Omental fat pad (tissue), 4 donors: ENCODE measurements around the gene NEU3. TPM values are rescaled to one million over a fixed set of nuclear protein-coding genes. Genes with fewer than 3 reads are reported as not detected.
"Not testable (repeated sequence)": the region's sequence is repeated elsewhere in the genome, so short reads cannot be mapped to it uniquely, and the experiment has no call there.

Experiments used
- ATAC-seq: fragments of 150-250 bp; one replicate; pipeline ENCODE4 v1.9.1; 2016; ENCODE audit warnings: mild to moderate bottlenecking, moderate library complexity; ENCODE audit not compliant: low FRiP score
- DNase-seq: peaks from one replicate; pipeline ENCODE4 v3.0.0-alpha.2; 2019; ENCODE audit warnings: low spot score
- total RNA-seq, 4 donors: library from RNA; depleted of rRNA; stranded (reverse); fragments of >200 nt; gene quantifications; one replicate each; pipeline ENCODE4 v1.1.0, GENCODE V29; 2016
- TF ChIP-seq, protein P1 (sequence below), 3 donors: fragments of 450-650 bp; IDR thresholded peaks; one replicate each; pipeline ENCODE4 v1.5.1; 2016 to 2017; ENCODE audit warnings: antibody characterized with exemption in 3 of 3, mild to moderate bottlenecking in 3 of 3, moderate library complexity in 2 of 3

The NEU3 gene
- total RNA-seq, 4 donors from 2014 or later = 4.6 to 9.6 (median 6.2) TPM

DNA sequence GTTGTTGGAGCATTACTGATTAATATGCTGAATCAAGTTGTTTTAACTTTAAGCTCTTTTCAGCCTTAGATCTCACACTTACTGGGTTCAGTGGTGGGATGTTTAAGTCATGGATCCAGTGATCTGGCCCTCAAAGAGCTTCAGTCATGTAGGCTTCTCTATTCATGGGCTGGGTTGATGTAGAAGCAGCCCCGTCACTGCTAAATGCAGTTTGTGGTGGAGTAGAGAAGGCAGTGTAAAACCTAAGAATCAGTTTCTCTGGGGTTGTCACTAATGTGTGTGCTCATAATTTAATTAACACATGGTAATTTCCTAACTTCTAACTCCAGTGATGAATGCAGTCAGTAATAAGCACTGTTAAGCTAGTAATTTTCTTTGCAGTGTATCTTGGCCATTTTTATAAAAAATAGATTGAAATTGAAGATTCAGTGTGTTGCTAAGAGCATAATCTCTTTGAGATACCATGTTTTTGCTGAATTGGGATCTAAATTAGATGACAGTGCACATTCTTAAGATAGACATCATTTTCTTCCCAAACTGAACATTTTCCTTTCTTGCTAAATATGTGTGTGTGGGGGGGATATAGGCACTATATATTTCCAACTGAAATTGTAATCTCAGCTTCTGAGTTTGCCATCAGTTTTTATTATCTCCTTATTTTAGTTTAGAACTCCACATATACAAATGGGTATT is 30.6 kb upstream of the NEU3 start:
- TF ChIP-seq, protein P1, sequence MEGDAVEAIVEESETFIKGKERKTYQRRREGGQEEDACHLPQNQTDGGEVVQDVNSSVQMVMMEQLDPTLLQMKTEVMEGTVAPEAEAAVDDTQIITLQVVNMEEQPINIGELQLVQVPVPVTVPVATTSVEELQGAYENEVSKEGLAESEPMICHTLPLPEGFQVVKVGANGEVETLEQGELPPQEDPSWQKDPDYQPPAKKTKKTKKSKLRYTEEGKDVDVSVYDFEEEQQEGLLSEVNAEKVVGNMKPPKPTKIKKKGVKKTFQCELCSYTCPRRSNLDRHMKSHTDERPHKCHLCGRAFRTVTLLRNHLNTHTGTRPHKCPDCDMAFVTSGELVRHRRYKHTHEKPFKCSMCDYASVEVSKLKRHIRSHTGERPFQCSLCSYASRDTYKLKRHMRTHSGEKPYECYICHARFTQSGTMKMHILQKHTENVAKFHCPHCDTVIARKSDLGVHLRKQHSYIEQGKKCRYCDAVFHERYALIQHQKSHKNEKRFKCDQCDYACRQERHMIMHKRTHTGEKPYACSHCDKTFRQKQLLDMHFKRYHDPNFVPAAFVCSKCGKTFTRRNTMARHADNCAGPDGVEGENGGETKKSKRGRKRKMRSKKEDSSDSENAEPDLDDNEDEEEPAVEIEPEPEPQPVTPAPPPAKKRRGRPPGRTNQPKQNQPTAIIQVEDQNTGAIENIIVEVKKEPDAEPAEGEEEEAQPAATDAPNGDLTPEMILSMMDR (IDR thresholded peaks at IDR 0.05) = no peak
- ATAC-seq (no peak), DNase-seq (no peak)

DNA sequence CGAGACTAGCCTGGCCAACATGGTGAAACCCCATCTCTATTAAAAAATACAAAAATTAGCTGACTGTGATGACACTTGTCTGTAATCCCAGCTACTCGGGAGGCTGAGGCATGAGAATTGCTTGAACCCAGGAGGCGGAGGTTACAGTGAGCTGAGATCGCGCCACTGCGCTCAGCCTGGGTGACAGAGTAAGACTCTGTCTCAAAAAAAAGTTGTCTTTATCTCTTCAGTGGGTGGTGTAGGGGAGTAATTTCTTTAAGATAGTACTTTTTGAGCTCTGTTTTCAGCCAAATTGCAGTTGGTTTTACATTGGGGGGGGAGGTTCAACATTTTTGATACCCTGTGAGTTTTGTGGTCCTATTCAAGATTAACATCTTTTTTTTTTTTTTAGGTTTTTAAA is 28.6 kb upstream of the NEU3 start:
- not testable (repeated sequence) for ATAC-seq

GRCh38 chr11:74966651-74967050 is 22.1 kb upstream of the NEU3 start:
- TF ChIP-seq, protein P1 (IDR thresholded peaks at IDR 0.05) = no peak
- DNase-seq = no peak
- ATAC-seq = no peak

More for the DNA sequence above, 28.6 kb upstream of the NEU3 start:
- not testable (repeated sequence) for DNase-seq

DNA sequence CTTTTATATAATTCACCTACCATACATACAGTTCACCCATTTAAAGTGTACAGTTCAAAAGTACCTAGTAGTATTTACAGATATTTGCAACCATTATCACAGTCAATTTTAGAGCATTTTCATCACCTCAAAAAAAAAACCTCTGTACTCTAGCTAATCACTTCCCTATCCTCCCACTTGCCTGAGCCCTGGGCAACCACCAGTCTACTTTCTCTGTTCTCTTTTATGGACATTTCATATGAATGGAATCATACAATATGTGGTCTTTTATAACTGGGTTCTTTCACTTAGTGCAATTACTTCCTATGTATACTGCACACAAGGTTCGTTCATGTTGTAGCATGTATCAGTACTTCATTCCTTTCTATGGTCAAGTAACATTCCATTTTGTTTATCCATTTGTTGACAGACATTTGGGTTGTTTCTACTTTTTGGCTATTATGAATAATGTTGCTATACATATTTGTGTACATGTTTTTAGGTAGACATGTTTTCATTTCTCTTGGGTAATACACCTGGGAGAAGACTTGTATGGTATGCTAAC is 17.8 kb upstream of the NEU3 start:
- TF ChIP-seq, protein P1 (IDR thresholded peaks at IDR 0.05) = no peak
- no peak for DNase-seq
- ATAC-seq = no peak

DNA sequence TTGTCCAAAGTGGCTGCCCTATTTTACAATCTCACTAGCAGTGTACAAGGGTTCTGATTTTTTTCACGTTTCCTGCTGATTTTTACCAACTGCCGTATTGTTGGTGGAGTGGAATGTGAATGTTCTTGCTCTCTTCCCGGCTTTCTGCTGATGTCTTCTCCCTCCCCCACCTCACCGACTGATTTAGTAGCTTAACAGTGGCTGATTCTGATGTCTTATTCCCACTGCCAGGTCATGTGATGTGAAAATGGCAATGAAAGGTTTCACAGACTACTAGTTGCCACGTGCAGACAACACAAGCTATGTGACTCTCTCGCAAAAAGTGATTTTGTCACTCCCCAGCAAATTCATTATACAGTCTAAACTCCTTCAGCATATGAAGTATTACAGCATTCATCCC is 17.3 kb upstream of the NEU3 start:
- TF ChIP-seq, protein P1 (IDR thresholded peaks at IDR 0.05) = no peak
- no peak for DNase-seq
- ATAC-seq = no peak

DNA sequence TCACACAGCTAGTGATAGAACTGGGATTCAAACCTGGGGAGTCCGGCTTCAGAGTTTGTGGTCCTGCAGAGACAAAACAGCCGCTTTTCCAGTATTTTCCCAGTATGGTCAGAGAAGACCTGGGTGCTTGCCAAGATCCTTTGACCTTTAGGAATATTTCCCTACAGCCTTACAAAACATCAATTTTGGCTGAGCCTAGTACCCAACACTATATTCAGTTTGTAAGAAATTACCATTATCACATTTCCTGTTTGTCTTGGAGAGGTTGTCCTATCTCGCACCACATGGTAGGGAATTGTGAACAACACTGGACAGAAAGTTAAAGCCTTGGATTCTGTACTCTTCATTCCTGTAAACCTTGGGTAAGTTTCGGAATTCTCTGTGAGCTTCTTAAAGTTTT is 10.7 kb upstream of the NEU3 start:
- TF ChIP-seq, protein P1 (IDR thresholded peaks at IDR 0.05) = no peak

GRCh38 chr11:74980634-74981033 is 8.1 kb upstream of the NEU3 start:
- ATAC-seq = no peak
- TF ChIP-seq, protein P1 (IDR thresholded peaks at IDR 0.05) = no peak
- DNase-seq = no peak

More for the DNA sequence above, 10.7 kb upstream of the NEU3 start:
- ATAC-seq = no peak
- no peak for DNase-seq
